HG02852 (cell line): Measurements from ENCODE around the gene CD109.
"Not testable (repeated sequence)": the region's sequence is repeated elsewhere in the genome, so short reads cannot be mapped to it uniquely, and the experiment has no call there.

Experiments used
- ATAC-seq: cut with Tn5 transposase; IDR thresholded peaks from one replicate; pipeline ENCODE4 v1.9.1; 2021; ENCODE audit warnings: mild to moderate bottlenecking, moderate library complexity; ENCODE audit not compliant: unreplicated experiment

The CD109 gene

GRCh38 chr6:73695619-73696421, at the start of gene CD109:
TSS of gene CD109 (plus strand) at chr6:73696203. CDS start at chr6:73696216, 13 bp downstream.
- ATAC-seq, result peak; percentile 61

- no peak for ATAC-seq
Measured at GRCh38 chr6:73648166-73648565, 47.8 kb upstream of the CD109 start.

GRCh38 chr6:73649783-73650182, 46.2 kb upstream of the CD109 start:
- ATAC-seq, result no peak

GRCh38 chr6:73652637-73653570, 43.1 kb upstream of the CD109 start:
- ATAC-seq, result peak; percentile 43

- ATAC-seq, result peak; percentile 85
Measured at GRCh38 chr6:73653571-73654424, 42.2 kb upstream of the CD109 start, which contains the start of gene SLC17A5. TSS of gene SLC17A5 (minus strand) at chr6:73653992. CDS start at chr6:73653886, 106 bp downstream.

GRCh38 chr6:73655341-73655917, 40.6 kb upstream of the CD109 start:
- no peak for ATAC-seq

GRCh38 chr6:73656531-73657145, 39.4 kb upstream of the CD109 start:
- ATAC-seq, result no peak

GRCh38 chr6:73657201-73657600, 38.8 kb upstream of the CD109 start:
- no peak for ATAC-seq

GRCh38 chr6:73664701-73665100, 31.3 kb upstream of the CD109 start:
- no peak for ATAC-seq

GRCh38 chr6:73665686-73666319, 30.2 kb upstream of the CD109 start:
- peak; percentile 90 for ATAC-seq

GRCh38 chr6:73666393-73666792, 29.6 kb upstream of the CD109 start:
- no peak for ATAC-seq

GRCh38 chr6:73667798-73668197, 28.2 kb upstream of the CD109 start:
- peak; percentile 39 for ATAC-seq

GRCh38 chr6:73669005-73669404, 27.0 kb upstream of the CD109 start:
- no peak for ATAC-seq

GRCh38 chr6:73671911-73672685, 23.9 kb upstream of the CD109 start:
- no peak for ATAC-seq

GRCh38 chr6:73675466-73676098, 20.4 kb upstream of the CD109 start:
- ATAC-seq, result peak; percentile 92

- ATAC-seq, result no peak
Measured at GRCh38 chr6:73679009-73679408, 17.0 kb upstream of the CD109 start.

GRCh38 chr6:73679846-73680245, 16.2 kb upstream of the CD109 start:
- not testable (repeated sequence) for ATAC-seq

- no peak for ATAC-seq
Measured at GRCh38 chr6:73680289-73680918, 15.6 kb upstream of the CD109 start.
